Stimulated activated CD4-positive, alpha-beta T cell treated with anti-CD3 and anti-CD28 coated beads, Interleukin-1b, Interleukin-23, amount 100 ng/mL, for 24 hours (primary cell): Measurements from ENCODE around the gene PLEKHA3.

Source experiments
- DNase-seq, 4 experiments: peaks; one replicate each; pipeline ENCODE4 v3.0.0-alpha.2; 2020; ENCODE audit warnings: low read depth in 4 of 4, low spot score in 1 of 4

Gene PLEKHA3

DNA sequence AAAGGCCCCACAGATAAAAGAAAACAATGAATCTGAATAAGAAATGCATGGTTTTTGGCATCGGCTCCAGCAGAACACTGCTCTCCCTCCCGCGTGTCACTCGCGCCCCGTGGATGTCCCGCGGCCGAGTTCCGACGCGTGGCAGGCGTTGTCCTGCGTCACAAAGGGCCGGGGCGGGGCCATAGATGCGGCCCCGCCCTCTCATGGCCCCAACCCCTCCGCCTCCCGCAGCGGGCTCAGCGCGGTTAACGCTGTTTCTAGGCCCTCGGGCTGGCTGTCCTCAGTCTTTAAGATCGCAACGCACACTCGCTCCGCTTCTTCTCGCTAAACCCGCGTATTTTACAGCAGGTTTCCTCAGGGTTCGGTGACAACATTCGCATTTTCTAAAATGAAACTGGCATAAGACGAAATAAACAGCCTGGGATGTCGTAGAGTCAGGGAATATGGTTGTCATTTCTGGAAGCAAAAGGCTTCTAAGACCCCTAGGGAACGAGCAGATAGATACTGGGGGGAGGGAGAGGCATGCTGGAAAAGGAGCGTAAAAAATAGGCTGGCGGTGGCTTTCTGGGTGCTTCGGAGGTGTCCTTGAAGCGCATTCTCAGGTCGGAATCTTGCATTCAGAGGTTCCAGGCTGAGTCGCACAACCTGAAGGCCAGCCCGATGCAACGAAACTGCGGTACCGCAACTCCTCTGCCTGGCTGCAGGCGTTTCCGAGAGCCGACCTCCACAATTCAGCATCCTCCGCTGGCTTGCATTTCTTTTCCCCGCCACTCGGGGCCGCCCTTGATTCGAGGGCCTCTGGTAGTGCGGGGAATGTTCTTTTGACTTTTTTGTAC is 1.6 kb upstream of the PLEKHA3 start, which contains the start of gene FKBP7:
Gene FKBP7 (minus strand): TSS at position 162 of the 836 bp plus-strand sequence. CDS start 101 bp downstream, at position 61.
- peak; percentile 59 to 70 (median 64) for DNase-seq

DNA sequence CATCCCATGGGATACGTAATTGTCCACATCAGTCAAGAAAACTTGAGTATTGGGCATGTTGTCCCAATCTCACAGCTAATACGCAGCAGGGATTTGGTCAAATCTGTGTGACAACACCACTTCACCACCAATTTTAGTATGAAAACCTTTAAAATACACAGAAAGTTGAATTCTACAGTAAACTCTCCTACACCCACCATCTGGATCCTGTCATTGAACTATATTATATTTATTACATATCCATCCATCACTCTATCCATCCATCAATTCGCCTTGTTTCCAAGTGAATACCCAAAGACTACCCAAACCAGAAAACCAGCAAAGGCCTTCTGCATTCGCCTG is 1.0 kb upstream of the PLEKHA3 start:
- DNase-seq, result no peak

DNA sequence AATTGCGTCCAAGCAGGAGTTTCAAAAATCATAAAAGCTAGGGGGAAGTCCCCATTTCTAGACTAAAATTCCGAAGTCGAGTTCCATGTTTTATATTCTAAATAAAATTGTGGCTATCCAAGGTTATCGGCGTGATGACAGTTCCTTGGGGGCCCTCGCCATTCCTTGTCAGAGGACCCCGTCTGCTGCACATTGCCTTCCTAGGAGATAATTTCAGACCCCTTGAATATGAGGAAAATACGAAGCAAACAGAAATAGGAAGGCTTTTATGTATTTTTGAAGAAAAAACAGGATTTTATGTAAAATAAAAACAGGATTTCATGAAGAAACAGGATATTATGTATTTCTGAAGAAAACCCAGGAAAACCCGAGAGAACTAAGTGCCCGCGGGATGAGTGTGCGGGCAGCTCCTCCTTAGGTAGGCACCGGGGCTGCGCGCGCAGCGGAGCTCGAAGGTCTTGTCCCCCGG is 465 bp upstream of the PLEKHA3 start:
- no peak for DNase-seq

DNA sequence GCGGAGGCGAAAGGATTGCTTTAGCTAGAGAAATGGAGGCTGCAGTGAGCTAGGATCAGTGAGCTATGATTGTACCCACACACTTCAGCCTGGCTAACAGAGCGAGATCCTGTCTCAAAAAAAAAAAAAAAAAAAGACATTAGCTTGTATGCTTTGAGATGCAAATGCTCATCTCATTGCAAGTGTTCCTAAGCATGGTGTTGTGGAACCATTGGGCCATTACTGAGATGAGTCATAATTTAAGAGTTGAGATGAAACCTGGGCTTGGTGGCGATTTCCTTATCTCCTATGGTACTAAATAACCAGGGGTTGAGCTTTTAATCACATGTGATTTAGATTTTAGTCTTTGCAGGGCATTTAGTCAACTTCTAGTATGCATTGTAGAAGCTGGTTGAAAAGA is 2.2 kb downstream of the PLEKHA3 start:
- no peak for DNase-seq

DNA sequence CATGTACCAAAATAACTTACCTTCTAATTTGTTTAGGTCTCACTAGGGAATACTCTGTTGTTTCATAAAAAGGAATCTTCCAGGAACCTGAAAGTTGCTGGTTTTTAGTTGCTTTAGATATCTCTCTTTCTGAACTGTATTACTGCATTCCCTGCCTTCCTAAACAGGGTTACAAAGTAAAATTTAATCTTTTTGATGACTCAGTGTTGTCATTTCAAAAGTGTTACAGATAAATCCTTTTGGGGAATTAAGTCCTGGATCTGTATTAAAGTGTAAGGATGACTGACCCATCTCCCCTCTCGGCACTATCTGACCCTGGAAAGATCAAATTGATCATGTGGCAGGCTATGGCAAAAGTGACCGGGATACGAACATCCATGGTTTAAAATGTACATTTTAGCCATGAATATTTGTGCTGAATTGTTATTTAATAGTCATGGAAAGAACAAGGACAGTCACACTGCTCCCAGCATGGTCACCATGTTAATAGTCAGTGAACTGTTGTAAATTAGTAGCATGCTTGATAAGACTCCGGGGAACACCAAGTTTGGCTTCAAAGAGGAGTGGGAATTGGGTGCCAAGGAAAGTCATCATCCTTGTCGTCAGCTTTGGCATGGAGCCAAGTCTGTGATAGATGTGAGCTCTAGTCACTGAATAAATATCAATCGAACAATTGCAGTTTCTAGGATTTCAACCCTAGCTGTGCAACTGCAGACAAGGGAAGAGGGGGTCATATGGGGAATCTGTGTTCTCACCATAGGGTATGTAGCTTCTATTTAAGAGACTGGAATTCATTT is 4.2 kb downstream of the PLEKHA3 start:
- DNase-seq, result no peak

DNA sequence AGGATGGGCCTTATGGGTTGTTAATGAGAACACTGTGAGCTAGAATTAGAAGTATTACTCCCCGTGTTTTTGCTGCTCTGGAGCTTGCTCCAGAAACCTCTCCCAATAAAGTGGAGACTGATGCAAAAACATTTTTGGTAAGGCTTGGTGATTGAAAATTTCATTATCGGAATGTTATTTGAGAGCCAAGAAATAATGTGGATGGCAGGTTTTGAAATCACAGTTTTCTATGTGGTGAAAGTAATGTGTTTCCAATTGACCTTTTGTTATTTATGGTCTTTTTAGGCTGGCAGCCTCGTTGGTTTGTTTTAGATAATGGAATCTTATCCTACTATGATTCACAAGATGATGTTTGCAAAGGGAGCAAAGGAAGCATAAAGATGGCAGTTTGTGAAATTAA is 5.1 kb downstream of the PLEKHA3 start:
- DNase-seq, result no peak

DNA sequence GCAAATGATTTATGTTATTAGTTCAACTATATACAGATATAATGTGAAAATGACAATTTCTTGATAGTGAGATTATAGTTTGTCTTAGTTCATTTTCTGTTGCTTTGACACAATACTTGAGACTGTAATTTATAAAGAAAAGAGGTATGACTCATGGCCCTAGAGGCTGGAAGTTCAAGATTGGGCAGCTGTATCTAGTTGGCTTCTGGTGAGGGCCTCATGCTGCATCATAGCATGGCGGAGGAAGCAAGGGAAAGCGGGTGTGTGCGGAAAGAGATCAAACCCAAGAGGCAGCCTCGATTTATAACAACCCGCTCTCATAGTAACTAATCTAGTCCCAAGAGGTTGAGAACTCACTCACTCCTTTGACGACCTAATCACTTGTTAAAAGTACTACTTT is 11.4 kb downstream of the PLEKHA3 start:
- no peak for DNase-seq

DNA sequence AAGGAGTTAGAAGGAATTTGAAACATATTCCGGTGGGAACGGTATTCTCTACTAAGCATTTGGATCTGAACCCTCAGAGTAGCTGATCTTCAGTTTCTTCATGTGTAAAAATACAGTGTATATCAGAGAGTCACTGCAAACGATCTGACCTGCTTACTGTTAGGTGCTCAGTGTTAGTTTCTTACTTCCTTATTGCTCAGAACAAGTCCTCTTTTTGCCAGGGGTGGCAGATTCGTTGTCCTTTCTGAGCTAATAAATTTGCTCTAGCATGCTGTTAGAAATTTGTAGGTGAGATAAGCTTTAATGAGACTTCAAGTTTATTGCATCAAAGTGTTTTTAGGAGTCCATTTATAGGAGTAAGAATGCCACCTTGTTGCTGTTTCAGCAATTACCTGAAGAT is 15.8 kb downstream of the PLEKHA3 start:
- no peak for DNase-seq

DNA sequence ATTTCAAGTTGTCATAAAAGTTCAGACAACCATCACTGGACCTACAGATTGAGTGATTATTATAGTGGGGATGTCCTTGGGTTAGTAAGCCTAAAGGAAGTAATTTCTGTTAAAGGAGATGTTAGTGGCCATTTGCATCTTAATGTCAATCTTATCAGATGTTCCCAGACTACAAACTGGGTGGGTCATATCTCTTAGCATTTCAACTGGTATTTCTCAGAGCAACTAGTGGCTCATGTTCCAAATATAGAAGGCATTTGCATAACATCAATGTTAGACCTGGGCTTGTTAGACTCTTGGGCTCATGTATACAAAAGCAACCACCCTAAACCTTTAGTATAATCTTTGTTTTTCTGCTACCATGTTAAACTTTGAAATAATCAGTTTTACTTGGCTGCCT is 17.9 kb downstream of the PLEKHA3 start:
- DNase-seq, result no peak

DNA sequence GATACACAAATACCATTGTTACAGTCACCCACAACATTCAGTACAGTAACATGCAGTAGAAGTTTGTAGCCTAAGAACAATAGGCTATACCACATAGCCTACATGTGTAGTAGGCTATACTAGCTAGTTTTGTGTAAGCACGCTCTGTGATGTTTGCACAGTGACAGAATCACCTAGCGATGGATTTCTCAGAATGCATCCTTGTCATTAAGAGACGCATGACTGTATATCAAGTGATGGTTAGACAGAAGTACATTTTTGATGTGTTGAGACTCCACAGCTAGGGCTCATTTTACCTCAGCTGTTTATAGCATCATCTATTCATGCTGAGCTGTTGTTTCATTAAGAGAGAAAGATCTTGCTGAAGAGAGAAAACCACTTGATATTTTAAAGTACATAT is 19.4 kb downstream of the PLEKHA3 start:
- DNase-seq, result no peak

DNA sequence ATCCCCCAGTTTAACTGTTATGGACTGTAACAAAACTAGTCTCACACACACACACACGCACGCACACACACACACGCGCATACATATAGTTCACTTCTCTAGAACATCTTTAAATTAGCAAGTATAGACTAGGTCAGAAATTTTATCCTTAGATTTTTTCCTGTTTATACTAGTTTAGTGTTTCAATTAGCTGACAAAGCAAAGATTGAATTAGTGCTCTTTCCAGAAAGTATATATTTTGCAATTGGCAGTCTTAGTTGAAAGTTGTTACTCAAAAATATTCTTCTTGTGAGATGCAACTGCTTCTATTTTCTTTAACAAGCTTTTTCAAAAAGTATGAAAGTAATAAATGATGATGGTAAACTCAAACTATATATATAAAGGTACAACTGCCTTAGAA is 22.5 kb downstream of the PLEKHA3 start:
- DNase-seq, result no peak

DNA sequence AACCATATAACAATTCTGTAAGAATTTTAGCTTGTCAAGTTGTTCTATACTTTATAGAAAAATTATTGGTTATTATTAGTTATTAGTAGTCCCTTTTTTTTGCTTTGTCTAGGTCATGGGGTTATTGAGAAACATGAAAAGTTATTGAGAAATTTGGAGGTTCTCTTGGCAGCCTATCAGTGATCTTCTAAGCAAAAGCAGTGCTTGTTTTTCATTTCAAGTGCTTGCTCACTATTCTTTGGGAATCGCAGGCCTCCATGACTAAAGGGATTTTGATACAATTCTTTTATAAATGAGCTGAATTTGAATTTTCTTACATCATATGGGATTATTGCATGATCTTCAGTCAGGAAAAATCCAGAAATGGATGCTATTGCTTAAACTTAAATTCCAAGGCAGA is 25.8 kb downstream of the PLEKHA3 start:
- no peak for DNase-seq

DNA sequence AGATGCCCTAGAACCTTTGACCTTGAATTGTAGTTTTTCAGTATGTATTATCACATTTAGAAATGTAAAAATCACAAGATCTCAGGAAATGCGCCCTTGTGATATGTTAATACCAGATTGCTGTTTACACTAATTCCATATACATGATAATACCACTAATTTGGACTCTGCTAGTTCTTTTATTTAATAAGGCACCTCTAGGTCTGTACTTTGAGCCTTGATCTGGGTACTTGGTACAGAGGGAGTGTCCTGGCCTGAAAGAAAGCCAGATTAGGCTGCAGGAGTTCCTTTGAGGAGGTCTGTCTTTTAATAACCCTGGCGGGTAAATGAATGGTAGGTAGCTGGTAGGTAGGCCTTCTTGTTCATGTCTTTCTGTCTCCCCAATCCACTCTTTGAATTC is 26.3 kb downstream of the PLEKHA3 start:
- DNase-seq, result no peak

DNA sequence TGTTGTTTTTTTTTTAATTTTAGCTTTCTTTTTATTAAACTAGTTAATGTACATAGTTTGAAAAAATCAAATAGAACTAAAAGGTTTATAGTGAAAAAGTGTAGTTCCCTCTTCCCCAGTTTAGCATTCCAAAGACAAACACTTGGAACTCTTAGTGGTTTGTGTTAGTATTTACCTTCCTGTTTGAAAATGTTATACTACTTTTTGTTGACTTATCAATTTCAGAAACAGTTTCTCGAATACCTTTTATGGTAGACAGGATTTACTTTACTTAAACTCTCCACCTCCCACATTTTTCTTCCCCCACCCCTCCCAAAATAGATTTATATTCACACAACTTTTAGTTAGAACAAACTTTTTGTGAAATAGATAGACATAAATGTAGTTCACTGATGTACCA is 26.7 kb downstream of the PLEKHA3 start:
- DNase-seq, result no peak

DNA sequence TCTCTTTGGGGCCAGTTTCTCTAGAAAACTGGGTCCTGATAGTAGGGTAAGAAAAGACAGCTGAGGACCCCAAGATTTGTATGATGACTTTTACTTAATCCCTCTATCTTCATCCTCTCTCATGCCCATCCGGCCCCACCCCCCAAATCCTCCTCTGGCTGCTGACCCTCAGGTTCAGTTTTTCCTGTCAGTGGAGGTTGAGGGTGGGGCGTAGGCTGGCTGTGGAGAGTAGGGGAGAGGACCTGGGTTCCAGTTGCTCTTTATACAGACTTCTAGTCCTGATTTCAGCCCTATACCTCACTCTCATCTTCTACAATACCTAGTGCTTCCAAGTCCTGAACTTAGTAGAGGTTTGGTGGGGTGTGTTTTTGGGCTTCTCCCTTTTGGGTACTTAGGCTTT is 28.4 kb downstream of the PLEKHA3 start:
- no peak for DNase-seq

DNA sequence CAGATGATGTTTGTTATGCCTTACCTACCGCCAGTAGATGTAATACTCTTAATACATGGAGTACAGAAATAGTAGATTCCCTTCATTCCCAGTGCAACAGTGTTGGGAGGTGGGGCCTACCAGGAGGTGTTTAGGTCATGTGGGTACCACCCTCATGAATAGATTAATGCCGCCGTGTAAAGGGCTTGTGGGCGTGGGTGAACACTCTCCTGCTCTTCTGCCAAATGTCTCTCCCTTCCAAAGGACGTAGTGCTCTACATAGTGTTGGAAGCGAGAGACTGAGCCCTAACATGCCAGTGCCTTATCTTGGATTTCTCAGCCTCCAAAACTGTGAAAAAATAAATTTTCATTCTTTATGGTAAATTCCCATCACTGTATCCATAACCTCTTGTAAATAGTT is 30.1 kb downstream of the PLEKHA3 start:
- DNase-seq, result no peak

DNA sequence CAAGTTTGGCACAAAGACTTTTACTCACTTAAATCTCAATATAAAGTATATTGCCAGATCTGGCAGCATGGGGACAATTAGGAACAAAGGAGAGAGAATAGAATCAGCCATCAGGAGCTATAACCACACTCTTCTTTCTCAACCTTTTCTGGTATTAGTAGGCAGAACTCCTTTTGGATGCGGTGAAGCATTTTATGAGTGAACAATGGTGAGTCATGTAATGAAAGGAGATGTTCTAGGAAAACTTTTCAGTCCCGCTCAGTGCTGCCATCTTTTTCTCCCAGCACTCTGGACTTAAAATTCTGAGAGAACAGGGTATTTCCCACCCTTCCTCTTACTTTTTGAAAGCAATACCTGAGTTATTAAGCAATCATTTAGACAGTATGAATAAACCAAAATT is 32.2 kb downstream of the PLEKHA3 start:
- DNase-seq, result no peak

DNA sequence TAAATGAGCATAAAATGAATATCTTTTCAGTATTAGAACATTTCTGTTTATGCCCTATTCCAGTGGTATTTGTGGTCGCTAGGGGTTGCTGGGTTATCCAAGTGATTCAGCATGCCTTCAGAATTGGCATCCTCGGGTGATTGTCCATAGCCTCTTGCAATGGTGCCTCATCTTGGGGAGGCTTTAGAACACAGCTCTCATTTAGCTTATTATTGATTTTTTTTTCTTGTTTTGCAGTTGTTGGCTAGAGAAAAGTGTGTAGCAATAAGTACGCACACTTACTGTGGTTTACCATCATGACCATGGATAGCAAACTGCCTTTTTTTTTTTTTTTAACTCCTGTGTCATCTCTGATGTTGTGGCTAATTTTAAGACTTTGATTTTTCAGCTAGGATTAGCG is 33.6 kb downstream of the PLEKHA3 start:
- no peak for DNase-seq

DNA sequence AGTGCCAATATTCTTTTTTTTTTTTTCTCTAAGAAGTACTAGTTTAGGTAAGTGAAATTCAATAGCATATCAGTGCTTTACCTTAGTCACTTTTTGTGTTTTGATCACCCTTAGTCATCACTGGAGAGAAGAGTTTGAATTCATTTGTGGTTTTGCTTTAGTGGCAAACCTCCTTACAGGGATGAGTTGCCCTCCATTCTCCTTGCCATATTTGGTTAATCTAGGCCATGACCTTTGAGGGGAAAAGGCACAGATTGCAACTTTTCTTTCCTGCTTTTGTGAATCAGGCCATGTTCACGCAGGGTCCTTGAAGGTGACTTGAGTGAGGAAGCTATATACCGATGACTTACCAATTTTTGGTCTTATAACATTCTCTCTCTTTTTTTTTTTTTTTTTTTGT is 34.4 kb downstream of the PLEKHA3 start:
- peak in 2 of 4 experiments; percentile 17 to 22 for DNase-seq

DNA sequence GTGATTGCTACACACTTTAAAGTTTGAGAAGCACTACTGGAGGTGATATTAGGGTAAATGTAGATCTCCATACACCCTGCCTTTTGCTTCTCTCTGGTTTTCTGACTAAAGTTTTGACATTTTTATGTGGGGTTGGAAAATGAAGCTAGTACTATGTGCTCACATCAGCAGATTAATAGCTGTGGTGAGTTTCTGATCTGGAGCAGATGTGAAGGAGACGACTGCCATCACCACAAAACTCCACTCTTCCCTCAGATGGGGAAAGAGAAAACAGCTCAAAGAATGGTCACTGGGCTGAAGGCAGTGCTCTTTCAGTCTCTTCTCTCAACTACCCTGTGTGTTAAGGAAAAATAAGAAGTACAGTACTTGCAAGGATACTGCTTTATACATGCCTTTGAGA is 37.2 kb downstream of the PLEKHA3 start:
- DNase-seq, result no peak

DNA sequence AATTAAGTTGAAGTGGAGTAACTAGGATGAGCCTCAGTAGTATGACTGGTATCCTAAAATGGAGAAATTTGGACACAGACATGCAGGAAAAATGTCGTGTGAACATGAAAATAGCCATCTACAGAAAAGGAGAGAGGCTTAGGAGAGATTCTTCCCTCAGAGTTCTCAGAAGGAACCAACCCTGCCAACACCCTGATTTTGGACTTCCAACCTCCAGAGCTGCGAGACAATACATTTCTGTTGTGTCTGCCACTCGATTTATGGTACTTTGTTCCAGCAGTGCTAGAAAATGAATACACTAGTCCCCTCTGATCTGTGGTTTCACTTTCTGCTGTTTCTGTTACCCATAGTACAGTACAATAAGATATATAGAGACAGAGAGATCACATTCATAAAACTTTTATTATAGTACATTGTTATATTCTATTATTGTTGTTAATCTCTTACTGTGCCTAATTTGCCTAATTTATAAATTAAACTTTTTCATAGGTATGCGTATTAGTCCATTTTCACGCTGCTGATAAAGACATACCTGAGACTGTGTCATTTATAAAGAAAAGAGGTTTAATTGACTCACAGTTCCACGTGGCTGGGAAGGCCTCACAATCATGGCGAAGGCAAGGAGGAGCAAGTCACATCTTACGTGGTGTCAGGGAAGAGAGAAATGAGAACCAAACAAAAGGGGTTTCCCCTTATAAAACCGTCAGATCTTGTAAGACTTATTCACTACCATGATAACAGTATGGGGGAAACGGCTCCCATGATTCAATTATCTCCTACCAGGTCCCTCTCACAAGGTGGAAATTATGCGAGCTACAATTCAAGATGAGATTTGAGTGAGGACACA is 41.3 kb downstream of the PLEKHA3 start:
- no peak for DNase-seq
